Measurements from ENCODE around the gene DLG2.

GRCh38 chr11:83436855-83437254 lies 2190.3 kb downstream of the DLG2 start:
- TF ChIP-seq CTCF (IDR thresholded peaks at IDR 0.05; ENCODE audit: low read depth, low read length), result no peak
- no peak for TF ChIP-seq EZH2phosphoT487 (IDR thresholded peaks at IDR 0.05; ENCODE audit: low read depth)
